ENCODE measurements around the gene PDE4B. TPM values are rescaled to one million over a fixed set of nuclear protein-coding genes. Genes with fewer than 3 reads are reported as not detected.
"Not testable (repeated sequence)": the region's sequence is repeated elsewhere in the genome, so short reads cannot be mapped to it uniquely, and the experiment has no call there.

PDE4B gene
- total and polyA plus RNA-seq, 9 donors, result 14.7 to 25.6 (median 16.8) TPM

GRCh38 chr1:65958561-65959350 is 166.1 kb downstream of the PDE4B start:
- Histone ChIP-seq H3K27ac (ENCODE audit: low read length) (no peak overlapping the region), H3K27me3 (ENCODE audit: control insufficient read depth, insufficient read depth, low read length) (no peaks in the 10 kb centered on the region), H3K36me3 (ENCODE audit: control insufficient read depth, insufficient read depth, low read length) (no peaks in the 10 kb centered on the region), H3K4me3 (ENCODE audit: low read length) (no peak overlapping the region), H3K4me1 (ENCODE audit: control insufficient read depth, insufficient read depth, low read length) (peaks cover 7% of the 10 kb centered on the region), H3K9me3 (replicated peaks; ENCODE audit: control insufficient read depth, low read depth, low read length) (no peaks in the 10 kb centered on the region)
- no CpG with 5 or more reads among the region's 12 CpGs for WGBS (ENCODE audit: insufficient coverage)
- DNase-seq, result peak; percentile 64

DNA sequence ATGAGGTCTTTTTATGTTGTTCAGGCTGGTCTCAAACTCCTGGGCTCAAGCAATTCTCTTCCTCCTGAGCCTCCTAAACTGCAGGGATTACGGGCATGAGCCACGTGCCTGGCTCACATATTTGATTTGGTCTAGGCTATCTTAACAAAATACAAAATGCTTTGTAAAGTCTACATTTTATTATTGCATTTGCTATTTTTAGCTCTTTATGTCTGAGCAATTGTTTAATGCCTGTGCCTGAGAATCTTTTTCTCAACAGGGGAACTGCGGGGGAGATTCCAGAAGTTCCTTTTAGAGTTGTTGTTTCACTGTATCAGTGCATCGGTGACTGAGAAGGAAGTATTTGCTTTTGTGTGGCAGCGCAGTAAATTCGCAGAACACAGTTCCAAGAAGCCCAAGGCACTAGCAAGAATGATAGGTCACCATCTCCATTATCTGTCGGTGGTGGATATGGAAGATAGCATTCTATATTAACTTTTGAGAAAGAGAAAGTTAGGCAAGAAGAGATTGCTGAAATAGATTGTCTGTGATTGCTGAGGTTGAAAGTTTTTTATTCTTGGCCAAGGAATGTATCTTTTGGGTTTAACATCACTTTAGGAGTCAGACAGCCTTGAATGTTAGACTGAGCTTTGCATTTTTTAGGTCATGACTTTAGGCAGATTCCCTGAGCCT is 167.3 kb downstream of the PDE4B start:
- H3K27ac ChIP-seq (ENCODE audit: low read length), result no peak overlapping the region
- DNase-seq, result no peak
- H3K27me3 ChIP-seq (ENCODE audit: control insufficient read depth, insufficient read depth, low read length), result no peaks in the 10 kb centered on the region
- WGBS (ENCODE audit: insufficient coverage), result 50% methylated on average over 2 of the region's 7 CpGs
- no peaks in the 10 kb centered on the region for H3K9me3 ChIP-seq (replicated peaks; ENCODE audit: control insufficient read depth, low read depth, low read length)
- H3K4me3 ChIP-seq (ENCODE audit: low read length), result no peak overlapping the region
- H3K4me1 ChIP-seq (ENCODE audit: control insufficient read depth, insufficient read depth, low read length), result peaks cover 7% of the 10 kb centered on the region
- no peaks in the 10 kb centered on the region for H3K36me3 ChIP-seq (ENCODE audit: control insufficient read depth, insufficient read depth, low read length)

DNA sequence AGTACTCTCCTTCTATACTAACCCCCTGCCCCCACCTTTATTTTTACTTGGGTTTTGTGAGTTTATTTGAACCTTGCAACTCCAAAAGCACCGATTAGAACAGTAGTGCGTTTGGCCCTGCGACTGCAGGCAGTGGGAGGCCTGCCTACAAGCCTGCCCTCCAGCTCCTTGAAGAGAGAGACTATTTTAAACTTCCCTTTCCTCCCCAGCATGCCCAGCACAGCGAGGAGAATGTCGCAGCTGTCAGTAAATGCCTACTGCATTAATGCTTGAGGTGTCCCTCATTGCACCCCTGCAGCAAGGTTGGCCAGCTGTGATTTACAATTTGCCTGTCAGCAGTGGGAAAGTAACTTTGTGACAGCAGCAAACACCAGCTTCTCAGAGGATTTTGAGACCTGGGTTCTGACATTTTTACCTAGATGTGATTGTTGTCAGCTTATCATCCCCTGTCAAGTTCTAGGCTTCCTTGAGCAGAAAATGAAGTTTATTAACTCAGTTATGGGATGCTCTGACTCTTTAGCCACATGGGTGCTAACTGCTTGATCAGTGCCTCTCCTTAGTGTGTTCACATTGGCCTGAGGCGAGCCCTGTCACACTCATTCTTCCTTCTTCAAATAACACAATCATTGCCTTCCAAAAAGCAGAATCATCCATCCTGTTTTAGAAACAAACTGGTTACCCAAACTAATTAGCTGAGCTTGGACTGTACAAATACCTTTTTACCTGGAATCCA is 170.6 kb downstream of the PDE4B start:
- WGBS (ENCODE audit: insufficient coverage), result 34% methylated on average over 5 of the region's 6 CpGs
- no peak overlapping the region for H3K27ac ChIP-seq (ENCODE audit: low read length)
- no peaks in the 10 kb centered on the region for H3K9me3 ChIP-seq (replicated peaks; ENCODE audit: control insufficient read depth, low read depth, low read length)
- DNase-seq, result peak; percentile 27
- H3K4me1 ChIP-seq (ENCODE audit: control insufficient read depth, insufficient read depth, low read length), result peaks cover 7% of the 10 kb centered on the region
- H3K36me3 ChIP-seq (ENCODE audit: control insufficient read depth, insufficient read depth, low read length), result no peaks in the 10 kb centered on the region
- H3K4me3 ChIP-seq (ENCODE audit: low read length), result no peak overlapping the region
- H3K27me3 ChIP-seq (ENCODE audit: control insufficient read depth, insufficient read depth, low read length), result no peaks in the 10 kb centered on the region

GRCh38 chr1:65964123-65964522 is 171.4 kb downstream of the PDE4B start:
- no peak for DNase-seq
- H3K9me3 ChIP-seq (replicated peaks; ENCODE audit: control insufficient read depth, low read depth, low read length), result no peaks in the 10 kb centered on the region
- H3K27ac ChIP-seq (ENCODE audit: low read length), result no peak overlapping the region
- H3K27me3 ChIP-seq (ENCODE audit: control insufficient read depth, insufficient read depth, low read length), result no peaks in the 10 kb centered on the region
- H3K36me3 ChIP-seq (ENCODE audit: control insufficient read depth, insufficient read depth, low read length), result no peaks in the 10 kb centered on the region
- no peak overlapping the region for H3K4me3 ChIP-seq (ENCODE audit: low read length)
- peaks cover 7% of the 10 kb centered on the region for H3K4me1 ChIP-seq (ENCODE audit: control insufficient read depth, insufficient read depth, low read length)
- WGBS (ENCODE audit: insufficient coverage), result no CpG with 5 or more reads among the region's 2 CpGs

GRCh38 chr1:65965112-65965996 is 172.7 kb downstream of the PDE4B start:
- no peak overlapping the region for H3K4me3 ChIP-seq (ENCODE audit: low read length)

DNA sequence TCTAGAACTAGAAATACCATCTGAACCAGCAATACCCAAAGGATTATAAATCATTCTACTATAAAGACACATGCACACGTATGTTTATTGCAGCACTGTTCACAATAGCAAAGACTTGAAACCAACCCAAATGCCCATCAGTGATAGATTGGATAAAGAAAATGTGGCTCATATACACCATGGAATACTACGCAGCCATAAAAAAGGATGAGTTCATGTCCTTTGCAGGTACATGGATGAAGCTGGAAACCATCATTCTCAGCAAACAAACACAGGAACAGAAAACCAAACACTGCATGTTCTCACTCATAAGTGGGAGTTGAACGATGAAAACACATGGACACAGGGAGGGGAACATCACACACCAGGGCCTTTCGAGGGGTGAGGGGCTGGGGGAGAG is 174.8 kb downstream of the PDE4B start:
- H3K9me3 ChIP-seq (replicated peaks; ENCODE audit: control insufficient read depth, low read depth, low read length); H3K27ac ChIP-seq (ENCODE audit: low read length); H3K27me3 ChIP-seq (ENCODE audit: control insufficient read depth, insufficient read depth, low read length); H3K4me3 ChIP-seq (ENCODE audit: low read length); DNase-seq; H3K4me1 ChIP-seq (ENCODE audit: control insufficient read depth, insufficient read depth, low read length); H3K36me3 ChIP-seq (ENCODE audit: control insufficient read depth, insufficient read depth, low read length): not testable (repeated sequence)
- no CpG with 5 or more reads among the region's 4 CpGs for WGBS (ENCODE audit: insufficient coverage)

More at GRCh38 chr1:65965112-65965996, 172.7 kb downstream of the PDE4B start:
- Histone ChIP-seq H3K4me1 (ENCODE audit: control insufficient read depth, insufficient read depth, low read length) (peaks cover 7% of the 10 kb centered on the region), H3K9me3 (replicated peaks; ENCODE audit: control insufficient read depth, low read depth, low read length) (no peaks in the 10 kb centered on the region), H3K27me3 (ENCODE audit: control insufficient read depth, insufficient read depth, low read length) (no peaks in the 10 kb centered on the region), H3K27ac (ENCODE audit: low read length) (no peak overlapping the region), H3K36me3 (ENCODE audit: control insufficient read depth, insufficient read depth, low read length) (no peaks in the 10 kb centered on the region)
- WGBS (ENCODE audit: insufficient coverage), result no CpG with 5 or more reads among the region's 6 CpGs
- no peak for DNase-seq

GRCh38 chr1:65971547-65971946 is 178.9 kb downstream of the PDE4B start:
- H3K27ac ChIP-seq (ENCODE audit: low read length), result no peak overlapping the region
- H3K36me3 ChIP-seq (ENCODE audit: control insufficient read depth, insufficient read depth, low read length), result no peaks in the 10 kb centered on the region
- H3K4me1 ChIP-seq (ENCODE audit: control insufficient read depth, insufficient read depth, low read length), result no peaks in the 10 kb centered on the region
- H3K27me3 ChIP-seq (ENCODE audit: control insufficient read depth, insufficient read depth, low read length), result no peaks in the 10 kb centered on the region
- 100% methylated on average over 1 of the region's 2 CpGs for WGBS (ENCODE audit: insufficient coverage)
- H3K9me3 ChIP-seq (replicated peaks; ENCODE audit: control insufficient read depth, low read depth, low read length), result peaks cover 13% of the 10 kb centered on the region
- DNase-seq, result no peak
- H3K4me3 ChIP-seq (ENCODE audit: low read length), result no peak overlapping the region

- Histone ChIP-seq H3K36me3 (ENCODE audit: control insufficient read depth, insufficient read depth, low read length) (no peaks in the 10 kb centered on the region), H3K27ac (ENCODE audit: low read length) (no peak overlapping the region), H3K27me3 (ENCODE audit: control insufficient read depth, insufficient read depth, low read length) (no peaks in the 10 kb centered on the region), H3K9me3 (replicated peaks; ENCODE audit: control insufficient read depth, low read depth, low read length) (peaks cover 13% of the 10 kb centered on the region), H3K4me1 (ENCODE audit: control insufficient read depth, insufficient read depth, low read length) (peaks cover 6% of the 10 kb centered on the region), H3K4me3 (ENCODE audit: low read length) (no peak overlapping the region)
- no peak for DNase-seq
- 80% methylated on average over 1 of the region's 1 CpG for WGBS (ENCODE audit: insufficient coverage)
These were observed 183.0 kb downstream of the PDE4B start for GRCh38 chr1:65975708-65976107.

GRCh38 chr1:65979136-65980044 is 186.7 kb downstream of the PDE4B start:
- peaks cover 13% of the 10 kb centered on the region for H3K9me3 ChIP-seq (replicated peaks; ENCODE audit: control insufficient read depth, low read depth, low read length)
- H3K36me3 ChIP-seq (ENCODE audit: control insufficient read depth, insufficient read depth, low read length), result no peaks in the 10 kb centered on the region
- H3K4me3 ChIP-seq (ENCODE audit: low read length), result no peak overlapping the region
- peaks cover 6% of the 10 kb centered on the region for H3K4me1 ChIP-seq (ENCODE audit: control insufficient read depth, insufficient read depth, low read length)
- 56% methylated on average over 6 of the region's 7 CpGs for WGBS (ENCODE audit: insufficient coverage)
- H3K27ac ChIP-seq (ENCODE audit: low read length), result no peak overlapping the region
- DNase-seq, result peak; percentile 68
- H3K27me3 ChIP-seq (ENCODE audit: control insufficient read depth, insufficient read depth, low read length), result no peaks in the 10 kb centered on the region

All from muscle of leg (tissue), 11 donors.